GM04503 (cell line): ENCODE results near the gene PDE4D.

Experiments used
- DNase-seq: peaks from one replicate; pipeline ENCODE4 v3.0.0-alpha.2; 2012; ENCODE audit warnings: low read depth

PDE4D gene

DNA sequence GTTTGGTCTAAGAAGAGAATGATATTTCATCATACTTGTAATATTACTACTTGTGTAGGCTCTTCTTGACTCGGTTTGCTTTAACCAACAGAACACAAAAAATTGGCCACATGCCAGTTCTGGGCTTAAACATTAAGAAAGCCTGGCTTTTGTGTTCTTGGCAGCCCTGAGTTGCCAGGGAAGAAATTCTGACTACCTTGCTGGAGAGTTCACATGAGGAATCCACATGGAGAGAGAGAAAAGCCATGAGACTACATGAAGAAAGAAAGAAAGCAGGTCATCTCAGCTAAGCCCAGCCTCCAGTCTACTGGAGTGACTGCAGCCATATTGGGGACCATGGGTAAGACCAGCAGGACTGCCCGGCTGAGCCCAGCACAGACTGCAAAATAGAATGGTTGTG is 785.8 kb downstream of the PDE4D start:
- DNase-seq = no peak

DNA sequence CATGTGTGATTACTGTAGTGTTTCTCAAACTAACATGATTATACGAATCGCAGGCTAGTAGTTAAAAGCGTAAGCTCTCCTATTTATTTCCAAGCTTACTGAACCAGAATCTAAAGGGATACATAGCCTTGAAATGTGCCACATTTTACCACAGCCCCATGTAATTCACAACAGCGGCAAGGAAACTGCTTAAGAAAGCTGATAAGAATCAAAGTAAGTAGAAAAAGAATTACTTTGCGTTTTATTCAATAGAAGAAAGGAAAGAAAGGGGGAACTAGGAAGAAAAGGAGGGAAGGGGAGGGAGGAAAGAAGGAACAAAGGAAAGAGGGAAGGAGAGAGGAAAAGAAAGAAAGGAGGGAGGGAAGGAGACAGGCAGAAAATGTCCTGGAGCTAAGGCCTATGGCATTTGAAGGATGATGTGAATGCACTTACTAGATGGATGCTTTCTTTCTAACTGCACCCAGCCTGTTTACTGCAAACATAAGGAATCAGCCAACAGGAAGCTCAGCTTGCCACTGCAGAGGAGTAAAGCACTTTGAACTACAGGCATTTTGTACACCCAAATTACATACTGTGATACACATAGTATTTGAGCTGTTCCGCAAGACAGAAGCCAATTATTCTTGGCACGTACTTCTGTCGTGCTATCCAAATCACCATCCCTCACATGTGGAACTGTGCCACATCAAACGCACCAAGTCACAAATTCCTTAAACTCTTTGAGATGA is 789.0 kb downstream of the PDE4D start:
- DNase-seq = no peak

DNA sequence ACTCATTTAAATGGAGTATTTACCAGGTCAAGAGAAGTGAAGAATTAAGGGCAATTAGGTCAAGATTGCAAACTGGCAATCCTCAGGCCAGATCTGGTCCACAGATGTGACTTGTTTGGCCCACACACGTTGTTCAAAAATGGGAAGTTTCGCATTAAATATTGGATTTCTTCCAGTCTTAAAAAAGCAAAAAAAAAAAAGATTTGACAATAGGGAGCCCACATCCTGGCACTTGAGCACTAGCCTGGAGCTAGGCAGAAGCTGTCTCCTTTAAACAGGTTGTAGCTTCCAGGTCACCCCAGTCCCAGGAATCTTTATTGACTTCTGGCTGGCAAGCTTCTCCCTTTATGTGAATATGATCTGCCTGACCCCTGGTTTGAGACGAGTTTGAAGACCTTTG is 790.2 kb downstream of the PDE4D start:
- DNase-seq = no peak

DNA sequence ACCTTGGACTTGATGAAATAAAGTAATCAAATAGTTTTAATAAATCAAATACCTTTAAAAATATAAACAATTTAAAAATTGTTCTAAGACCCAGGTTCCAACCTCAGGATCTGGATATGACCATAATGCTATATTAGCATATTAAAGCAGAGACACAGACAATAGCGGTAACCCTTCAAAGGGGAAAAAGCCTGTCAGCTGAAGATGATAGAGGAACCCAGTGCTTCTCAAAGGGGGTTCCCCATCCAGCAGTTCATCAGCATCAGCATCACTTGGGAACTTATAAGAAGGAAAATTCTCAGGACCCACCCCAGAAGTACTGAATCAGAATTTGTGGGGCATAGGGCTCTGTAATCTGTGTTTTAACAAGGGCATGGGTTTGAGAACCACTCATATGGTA is 791.1 kb downstream of the PDE4D start:
- no peak for DNase-seq

DNA sequence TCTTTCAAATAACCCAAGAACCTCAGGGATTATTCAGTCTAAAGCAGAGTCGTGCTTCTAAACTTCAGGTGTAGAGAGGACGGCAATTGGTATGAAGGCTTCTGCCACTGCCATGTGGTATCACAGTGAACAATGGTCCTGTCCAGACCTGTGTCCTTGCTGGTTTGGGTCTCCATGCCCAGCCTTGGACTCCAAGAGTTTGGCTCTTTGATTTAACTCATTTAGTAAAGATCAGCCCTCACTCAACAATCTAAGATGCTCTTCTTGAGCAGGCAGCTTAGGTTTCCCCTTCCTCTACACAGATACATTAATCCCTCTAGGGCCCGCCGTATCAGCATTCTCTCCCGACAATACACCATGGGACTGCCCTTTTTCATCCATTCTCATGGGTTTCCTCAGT is 792.7 kb downstream of the PDE4D start:
- DNase-seq = no peak

DNA sequence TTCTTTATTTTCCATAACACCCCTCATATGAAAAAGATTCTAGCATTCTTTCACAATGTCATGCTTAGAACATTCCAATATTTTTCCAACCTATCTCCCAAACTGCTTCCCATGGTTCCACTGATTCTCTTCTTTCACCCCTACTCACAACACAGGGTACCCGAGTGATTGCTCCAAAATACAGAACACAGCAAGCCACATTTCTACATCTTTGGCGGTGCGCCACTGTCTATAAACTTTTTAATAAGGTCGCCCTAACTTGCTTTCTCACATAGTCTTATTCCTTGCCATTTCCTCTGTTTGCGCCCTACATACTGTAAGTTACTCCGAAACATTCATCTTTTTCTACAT is 793.6 kb downstream of the PDE4D start:
- no peak for DNase-seq

DNA sequence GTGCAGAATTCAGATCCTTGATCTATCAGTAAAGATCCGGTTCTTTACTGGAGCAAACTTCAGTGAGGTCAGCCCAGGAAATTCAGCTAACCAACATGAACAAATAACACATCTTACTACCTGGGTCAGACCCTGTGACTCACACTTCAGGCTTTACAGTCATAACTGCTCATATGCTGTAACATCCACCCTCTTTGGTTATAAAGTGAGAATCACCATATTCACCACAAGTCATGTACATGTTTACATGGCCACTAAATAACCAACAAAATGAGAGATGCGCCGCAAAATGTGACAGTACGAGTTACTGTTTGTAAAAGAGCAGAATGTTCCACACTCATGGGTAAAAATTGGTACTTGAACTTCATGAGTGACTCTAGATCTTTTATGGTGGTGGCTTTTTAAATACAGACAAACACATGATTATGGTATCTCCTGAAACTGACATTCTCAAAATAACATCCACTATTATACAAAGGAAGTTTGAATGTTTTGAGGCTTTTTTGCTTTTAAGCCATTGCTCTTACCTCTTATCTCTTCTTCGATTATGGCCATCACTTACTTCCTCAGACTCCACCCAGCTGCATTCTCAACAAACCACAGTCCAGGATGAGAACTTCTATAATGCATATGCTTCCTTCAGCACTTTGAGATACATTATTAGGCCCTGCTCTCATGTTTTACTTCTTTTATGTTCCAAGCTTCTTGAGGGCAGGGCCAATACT is 794.1 kb downstream of the PDE4D start:
- no peak for DNase-seq

DNA sequence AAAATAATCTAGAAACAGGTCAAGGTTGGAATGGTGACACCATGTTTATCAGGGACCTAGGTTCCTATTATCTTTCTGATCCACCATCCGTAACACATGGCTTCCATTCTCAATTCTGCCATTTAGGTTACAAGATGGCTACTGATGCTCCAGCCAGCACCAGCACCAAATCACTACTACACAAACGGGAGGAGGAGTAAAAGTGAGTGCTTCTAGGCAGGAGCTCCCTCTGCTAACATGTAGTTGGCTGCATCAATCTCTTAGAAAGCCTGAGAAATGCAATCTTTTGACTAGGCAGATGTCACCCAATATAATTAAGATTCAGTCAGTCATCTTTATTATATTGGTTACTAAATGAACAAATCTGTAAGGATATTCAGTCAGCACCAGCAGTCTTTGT is 794.8 kb downstream of the PDE4D start:
- no peak for DNase-seq

DNA sequence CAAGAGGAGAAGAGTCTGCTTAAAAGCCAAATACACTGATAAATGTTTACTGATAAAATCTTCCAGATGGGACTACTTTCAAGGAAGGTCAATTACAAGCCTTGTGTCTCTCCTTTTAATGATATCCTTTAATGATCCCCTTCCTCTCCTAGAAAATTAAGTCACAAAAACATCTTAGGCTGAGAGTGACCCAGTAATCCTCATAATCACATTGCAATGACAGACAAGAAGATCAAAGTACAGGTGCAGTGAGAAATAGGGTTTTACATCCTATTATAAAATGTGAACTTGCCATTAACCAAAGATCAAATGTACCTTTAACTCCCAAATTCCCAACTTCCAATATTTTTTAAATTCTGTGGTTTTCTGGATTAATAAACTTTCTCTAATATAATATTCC is 795.8 kb downstream of the PDE4D start:
- no peak for DNase-seq

DNA sequence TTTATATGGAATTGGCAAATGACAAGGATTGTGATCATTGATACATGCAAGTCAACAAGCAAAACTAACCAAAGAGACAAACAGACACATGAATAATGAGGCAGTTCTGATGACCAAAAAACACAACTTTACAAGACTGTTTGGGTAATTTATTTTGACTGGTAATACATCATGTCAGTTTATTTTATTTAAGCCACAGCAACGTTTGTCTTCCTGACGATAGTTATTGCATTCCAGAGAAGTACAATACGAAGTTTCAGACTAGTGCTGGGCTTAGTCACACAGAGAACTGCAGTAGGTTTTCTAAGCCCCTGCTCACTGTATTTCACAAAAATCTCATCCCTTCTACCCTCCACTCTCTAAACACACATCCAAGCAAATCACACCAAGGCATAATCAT is 796.4 kb downstream of the PDE4D start:
- DNase-seq = no peak

DNA sequence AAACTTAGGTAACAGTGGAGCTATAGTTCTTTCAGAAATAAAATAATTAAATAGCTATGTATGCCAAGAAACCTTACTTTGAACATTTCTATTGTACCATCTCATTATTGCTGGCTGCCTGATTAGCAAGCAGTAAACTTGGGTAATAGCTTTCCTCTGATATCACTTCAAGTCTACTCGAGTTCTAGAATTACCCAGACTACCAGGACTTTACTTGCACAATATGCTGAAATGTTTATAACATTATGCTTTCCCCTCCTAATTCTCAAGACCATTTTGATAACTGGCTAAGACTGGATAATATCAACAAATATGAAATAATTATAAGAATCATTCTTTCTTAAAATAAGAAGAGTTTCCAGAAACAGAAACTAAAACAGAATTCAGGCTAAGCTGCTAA is 798.0 kb downstream of the PDE4D start:
- no peak for DNase-seq

DNA sequence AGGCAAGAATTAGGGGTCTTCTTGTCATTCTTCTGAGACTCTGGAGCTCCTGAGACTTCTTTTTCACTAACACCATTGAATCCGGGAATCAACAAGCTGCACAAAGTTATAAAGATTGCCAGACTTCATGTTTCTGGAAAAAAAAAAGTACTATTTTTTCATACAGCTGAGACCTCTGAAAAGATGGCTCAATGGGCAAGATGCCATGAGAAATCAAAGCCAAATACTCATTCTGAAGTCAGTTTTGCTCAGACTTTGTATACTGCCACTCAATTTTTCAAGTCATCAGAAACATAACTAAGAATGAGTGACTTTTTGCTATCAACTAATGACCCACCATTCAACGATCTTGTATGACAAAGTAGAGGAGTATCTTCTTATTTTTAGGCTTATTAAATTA is 798.7 kb downstream of the PDE4D start:
- DNase-seq = no peak

DNA sequence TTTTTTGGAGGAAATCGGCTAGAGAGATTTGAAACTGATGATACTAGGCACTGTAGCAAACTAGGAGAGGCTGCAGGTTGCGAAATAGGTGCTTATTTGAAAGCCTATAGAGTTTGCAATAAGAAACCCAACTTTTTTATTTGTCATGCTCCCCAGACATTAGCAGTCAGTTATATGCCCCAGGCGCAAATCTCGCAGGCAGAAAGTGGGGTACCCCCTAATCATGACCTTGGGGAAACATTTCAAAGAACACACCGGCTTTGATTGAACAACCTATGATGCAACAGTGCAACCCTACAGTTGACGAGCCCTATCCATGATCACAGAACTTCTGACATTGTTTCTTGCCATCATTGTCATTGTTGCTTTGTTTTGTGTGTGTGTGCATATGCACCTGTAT is 800.2 kb downstream of the PDE4D start:
- DNase-seq = no peak

DNA sequence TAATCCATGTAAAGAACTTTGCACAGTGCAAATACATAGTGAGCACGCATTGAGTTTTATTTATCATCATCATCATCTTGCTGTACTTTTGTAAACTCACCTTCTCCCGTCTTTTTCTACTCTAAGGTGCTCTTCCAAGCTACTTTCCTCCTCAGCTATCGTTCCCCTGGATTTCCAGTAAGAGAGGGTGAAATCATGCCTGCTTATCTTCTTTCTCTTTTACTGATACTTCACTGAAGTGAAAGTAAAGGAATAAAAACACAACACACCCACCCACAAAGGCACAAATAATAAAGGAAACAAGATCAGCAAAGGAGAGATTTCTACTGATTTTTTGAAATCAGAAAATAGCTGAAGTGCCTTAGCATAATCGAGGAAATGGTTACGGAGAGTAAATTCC is 800.8 kb downstream of the PDE4D start:
- no peak for DNase-seq

DNA sequence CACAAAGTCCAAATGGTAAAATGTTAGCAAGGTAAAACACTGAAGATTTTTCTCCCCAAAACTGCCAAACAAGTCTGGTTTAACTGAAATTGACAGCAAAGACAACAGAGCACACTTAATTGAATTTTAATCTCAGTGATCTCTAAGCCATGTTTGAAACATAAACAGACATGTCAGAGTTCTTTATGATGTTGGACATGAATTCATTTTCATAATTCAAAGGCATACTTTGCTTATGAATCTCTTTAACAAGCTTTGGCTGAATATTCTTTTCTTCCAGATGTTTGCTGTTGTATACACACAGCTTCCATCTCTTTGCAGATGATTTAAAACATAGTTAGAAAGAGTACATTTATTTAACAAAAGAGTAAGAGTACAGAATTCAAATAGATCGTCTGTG is 801.6 kb downstream of the PDE4D start:
- no peak for DNase-seq

DNA sequence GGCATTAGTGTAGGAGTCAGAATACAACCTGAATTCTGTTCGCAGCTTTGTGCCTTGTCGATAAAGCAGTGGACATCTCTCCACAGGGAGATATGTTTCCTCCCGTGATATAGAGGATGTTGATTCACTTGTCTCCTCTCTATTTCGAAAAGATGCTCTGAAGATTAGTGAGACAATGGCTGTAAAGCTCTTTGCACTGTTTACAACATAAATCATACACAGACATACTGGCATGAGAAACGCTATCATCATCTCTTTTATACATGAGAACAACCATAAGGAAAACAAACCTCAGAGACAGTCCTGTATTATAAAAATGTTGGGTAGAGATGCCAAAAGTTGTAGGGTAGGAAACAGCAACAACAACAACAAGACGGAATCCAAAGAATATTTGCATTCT is 803.2 kb downstream of the PDE4D start:
- no peak for DNase-seq

DNA sequence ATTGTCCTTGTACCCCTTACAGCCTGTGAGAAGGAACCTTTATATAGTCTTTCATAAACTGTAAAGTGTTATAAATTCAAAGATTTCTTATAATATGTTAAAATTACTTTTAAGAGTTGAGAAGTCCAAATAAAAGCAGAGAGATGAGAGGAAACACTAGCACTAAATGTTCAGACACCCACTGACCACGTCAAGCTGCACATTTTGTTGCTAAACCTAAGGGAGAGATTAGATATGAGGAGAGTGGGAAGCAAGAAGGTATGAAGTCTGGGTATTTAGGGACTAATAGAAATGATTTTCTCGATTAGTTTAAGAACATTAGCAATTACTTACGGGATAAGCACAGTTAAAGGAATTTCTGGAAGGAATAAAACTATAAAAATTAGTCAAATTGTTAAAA is 803.8 kb downstream of the PDE4D start:
- no peak for DNase-seq

DNA sequence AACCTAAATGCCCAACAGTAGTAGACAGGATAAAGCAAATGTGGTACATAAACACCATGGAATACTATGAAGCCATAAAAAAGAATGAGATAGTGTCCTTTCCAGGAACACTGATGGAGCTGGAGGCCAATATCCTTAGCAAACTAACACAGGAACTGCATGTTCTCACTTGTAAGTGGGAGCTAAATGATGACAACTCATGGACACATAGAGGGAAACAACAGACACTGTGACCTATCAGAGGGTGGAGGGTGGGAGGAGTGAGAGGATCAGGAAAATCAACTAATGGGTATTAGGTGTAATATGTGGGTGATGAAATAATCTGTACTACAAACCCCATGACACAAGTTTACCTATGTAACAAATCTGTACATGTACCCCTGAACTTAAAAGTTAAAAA is 805.0 kb downstream of the PDE4D start:
- no peak for DNase-seq

DNA sequence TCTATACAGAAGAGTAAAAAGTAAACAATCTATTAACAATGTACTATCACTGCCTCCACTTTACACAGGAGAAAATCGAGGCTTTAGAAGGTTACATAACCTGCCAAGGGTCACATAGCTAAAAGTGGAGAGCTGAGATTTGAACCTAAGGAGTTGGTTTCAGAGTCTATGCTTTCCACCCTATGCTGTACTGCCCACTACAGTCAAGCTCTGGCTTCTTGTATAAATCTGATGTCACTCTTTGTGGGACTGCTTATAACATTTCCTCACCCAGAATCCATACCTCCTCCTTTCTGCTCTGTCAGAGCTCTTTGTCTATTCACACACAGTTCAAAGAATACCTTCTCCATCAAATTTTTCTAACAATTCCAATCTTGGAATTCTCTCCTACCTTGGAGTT is 807.5 kb downstream of the PDE4D start:
- no peak for DNase-seq

DNA sequence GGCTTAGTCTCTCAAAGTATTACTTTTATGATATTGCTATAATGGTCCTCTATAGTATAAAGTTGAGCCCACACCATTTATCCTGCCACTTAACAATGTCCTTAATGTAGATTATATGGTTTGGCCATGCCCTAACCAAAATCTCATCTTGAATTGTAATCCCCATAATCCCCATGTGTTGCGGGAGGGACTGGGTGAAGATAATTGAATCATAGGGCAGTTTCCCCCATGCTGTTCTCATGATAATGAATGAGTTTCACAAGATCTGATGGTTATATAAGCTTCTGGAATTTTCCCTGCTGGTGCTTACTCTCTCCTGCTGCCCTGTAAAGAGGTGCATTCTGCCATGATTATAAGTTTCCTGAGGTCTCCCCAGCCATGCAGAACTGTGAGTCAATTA is 811.8 kb downstream of the PDE4D start:
- no peak for DNase-seq

DNA sequence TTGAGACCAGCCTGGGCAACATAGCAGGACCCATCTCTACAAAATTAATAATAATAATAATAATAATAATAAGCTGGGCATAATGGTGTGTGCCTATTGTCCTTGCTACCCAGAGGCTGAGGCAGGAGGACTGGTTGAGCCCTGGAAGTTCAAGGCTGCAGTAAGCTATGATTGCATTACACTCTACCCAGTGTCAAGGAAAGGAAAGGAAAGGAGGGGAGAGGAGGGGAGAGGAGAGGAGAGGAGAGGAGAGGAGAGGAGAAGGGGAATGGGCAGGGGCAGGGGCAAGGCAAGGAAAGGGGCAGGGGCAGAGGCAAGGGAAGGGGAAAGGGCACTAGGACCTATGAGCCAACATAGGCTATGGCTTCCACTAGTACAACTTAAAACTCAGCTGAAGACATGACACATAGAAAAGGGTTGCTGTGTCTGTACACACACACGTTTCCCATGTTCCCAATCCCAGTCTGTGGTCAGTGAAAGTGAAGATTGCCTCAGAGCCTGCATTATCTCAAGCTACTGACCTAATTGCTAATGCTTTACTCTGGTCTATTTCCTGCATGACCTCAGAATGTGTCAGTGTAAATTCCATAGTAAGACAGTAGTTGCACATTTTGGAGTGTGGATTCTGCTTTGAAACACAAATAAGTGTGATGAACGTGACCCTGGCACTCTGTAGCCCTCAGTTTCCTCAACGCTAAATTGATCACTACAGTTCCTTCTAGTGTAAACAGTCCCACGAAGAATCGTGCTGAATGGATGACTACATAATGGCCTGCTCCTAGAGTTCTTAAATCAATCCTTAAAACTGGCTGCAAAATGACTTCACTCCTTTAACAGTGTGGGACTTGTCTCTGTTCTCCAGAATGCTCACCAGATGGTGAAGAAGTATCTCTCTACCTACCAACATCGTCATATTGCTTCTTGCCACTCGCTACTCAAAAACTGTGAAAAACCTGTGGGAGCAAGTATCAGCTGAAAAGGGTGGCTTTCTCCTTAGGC is 813.6 kb downstream of the PDE4D start:
- DNase-seq = peak; percentile 69

DNA sequence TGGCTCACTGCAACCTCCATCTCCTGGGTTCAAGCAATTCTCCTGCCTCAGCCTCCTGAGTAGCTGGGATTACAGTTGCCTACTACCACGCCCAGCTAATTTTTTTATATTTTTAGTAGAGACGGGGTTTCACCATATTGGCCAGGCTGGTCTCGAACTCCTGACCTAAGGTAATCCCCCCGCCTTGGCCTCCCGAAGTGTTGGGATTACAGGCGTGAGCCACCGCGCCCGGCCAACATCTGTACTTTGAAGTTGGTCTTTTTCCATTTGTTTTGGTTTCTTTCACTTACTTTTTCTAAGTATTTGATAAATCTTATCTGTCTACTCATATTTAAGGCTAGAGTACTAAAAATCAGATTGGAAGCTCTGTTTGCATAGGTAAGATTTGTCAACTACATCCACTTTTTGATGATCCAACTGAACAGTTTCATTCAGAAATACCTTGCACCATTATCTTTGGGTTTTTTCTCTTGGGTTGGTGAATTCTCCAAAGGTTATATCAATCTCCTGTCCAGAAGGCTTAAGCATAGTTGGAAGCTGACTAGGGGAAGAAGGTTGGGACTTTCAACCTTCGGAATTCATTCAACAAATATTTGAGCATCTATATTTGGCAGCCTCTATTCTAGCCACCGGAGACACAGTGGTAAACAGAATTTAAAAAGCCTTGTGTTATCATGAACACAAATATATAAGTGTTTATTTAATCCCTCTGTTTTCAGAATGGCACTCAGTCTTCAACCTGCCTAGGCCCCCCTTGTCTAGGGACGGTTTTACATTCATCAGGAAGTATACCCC is 821.6 kb downstream of the PDE4D start:
- no peak for DNase-seq
